Calu3 (cell line): Measurements from ENCODE around the gene TNNI2. TPM values are rescaled to one million over a fixed set of nuclear protein-coding genes. Genes with fewer than 3 reads are reported as not detected.

Experiments
- BruUV-seq: library from RNA; stranded (reverse); fragments of 400-500 nt; replicated peaks from 2 replicates; lab custom pipeline; 2021; lab: Mats Ljungman, UMichigan
- CTCF ChIA-PET: fragments of 300-600 bp; sonication (Branson Sonifier 250); formaldehyde crosslinking; loops from one replicate; lab custom pipeline; 2022; ENCODE audit warnings: antibody characterized with exemption; lab: Charles Lee
- DNase-seq: peaks from one replicate; pipeline ENCODE4 v3.0.0; 2022
- H3K27ac Mint-ChIP-seq: one replicate; pipeline ENCODE4 v1.8.0; 2022; ENCODE audit warnings: mixed read lengths; ENCODE audit not compliant: unreplicated experiment
- H3K27me3 Mint-ChIP-seq: one replicate; pipeline ENCODE4 v1.8.0; 2022; ENCODE audit warnings: mixed read lengths; ENCODE audit not compliant: unreplicated experiment
- H3K36me3 Mint-ChIP-seq: one replicate; pipeline ENCODE4 v1.8.0; 2022; ENCODE audit warnings: mild to moderate bottlenecking, moderate library complexity, mixed read lengths; ENCODE audit not compliant: insufficient read depth, unreplicated experiment
- H3K4me1 Mint-ChIP-seq: one replicate; pipeline ENCODE4 v1.8.0; 2022; ENCODE audit warnings: mild to moderate bottlenecking, low read depth, mixed read lengths; ENCODE audit not compliant: unreplicated experiment
- H3K4me3 Mint-ChIP-seq: one replicate; pipeline ENCODE4 v1.8.0; 2022; ENCODE audit warnings: mild to moderate bottlenecking, low read depth, moderate library complexity, mixed read lengths; ENCODE audit not compliant: unreplicated experiment
- H3K9me3 Mint-ChIP-seq: one replicate; pipeline ENCODE4 v1.8.0; 2022; ENCODE audit warnings: low read depth, mixed read lengths; ENCODE audit not compliant: unreplicated experiment
- CTCF ChIP-seq: fragments of 200-600 bp; IDR thresholded peaks from one replicate; pipeline ENCODE4 v1.8.0; 2022; ENCODE audit warnings: antibody characterized with exemption; ENCODE audit not compliant: unreplicated experiment
- intact Hi-C: fragments of 100-400 bp; cut with micrococcal nuclease; formaldehyde crosslinking; loops from one replicate; pipeline ENCODE4 v1.10.0; 2022; ENCODE audit not compliant: unreplicated experiment
- total RNA-seq: library from RNA; stranded (reverse); gene quantifications from 2 replicates; pipeline ENCODE4 v1.2.3, GENCODE V29; 2022

The TNNI2 gene
- total RNA-seq, 1 experiment from 2014 or later = 1.3 TPM

GRCh38 chr11:1866226-1866625 lies 27.4 kb downstream of the TNNI2 start:
- Mint-ChIP-seq H3K9me3 (no peaks in the 10 kb centered on the region), H3K27ac (no peak overlapping the region), H3K4me3 (no peak overlapping the region), H3K27me3 (peaks cover 31% of the 10 kb centered on the region), H3K4me1 (peaks cover 19% of the 10 kb centered on the region), H3K36me3 (no peaks in the 10 kb centered on the region)
- BruUV-seq = no TSS peak
- TF ChIP-seq CTCF = no peak
- no peak for DNase-seq
- CTCF ChIA-PET = no interaction called here
- intact Hi-C loops = no loop called here

- no peak for DNase-seq
- Mint-ChIP-seq H3K4me1 (peaks cover 19% of the 10 kb centered on the region), H3K4me3 (no peak overlapping the region), H3K27me3 (peaks cover 37% of the 10 kb centered on the region), H3K9me3 (no peaks in the 10 kb centered on the region), H3K27ac (no peak overlapping the region), H3K36me3 (no peaks in the 10 kb centered on the region)
- CTCF ChIA-PET = no interaction called here
- TF ChIP-seq CTCF = no peak
- BruUV-seq = no TSS peak
- intact Hi-C loops = no loop called here
Observed at GRCh38 chr11:1866776-1867175, 28.0 kb downstream of the TNNI2 start.

GRCh38 chr11:1867381-1867780 lies 28.6 kb downstream of the TNNI2 start:
- BruUV-seq = no TSS peak
- no peak overlapping the region for H3K27ac Mint-ChIP-seq

GRCh38 chr11:1868056-1868635 lies 29.4 kb downstream of the TNNI2 start:
- Mint-ChIP-seq H3K36me3 (no peaks in the 10 kb centered on the region), H3K27me3 (peaks cover 50% of the 10 kb centered on the region), H3K4me1 (peaks cover 14% of the 10 kb centered on the region), H3K27ac (no peak overlapping the region), H3K9me3 (no peaks in the 10 kb centered on the region), H3K4me3 (no peak overlapping the region)
- CTCF ChIA-PET = no interaction called here
- TF ChIP-seq CTCF = no peak
- intact Hi-C loops = no loop called here
- DNase-seq = no peak
- no TSS peak for BruUV-seq

More at GRCh38 chr11:1867381-1867780, 28.6 kb downstream of the TNNI2 start:
- Mint-ChIP-seq H3K27me3 (peaks cover 43% of the 10 kb centered on the region), H3K36me3 (no peaks in the 10 kb centered on the region), H3K4me3 (no peak overlapping the region), H3K9me3 (no peaks in the 10 kb centered on the region), H3K4me1 (peaks cover 19% of the 10 kb centered on the region)
- CTCF ChIA-PET = interaction anchor here (0.5 kb wide), 1 partner anchor 289 kb away, joined by 3 read pairs; no protein-coding TSS in a partner anchor
- no peak for DNase-seq
- TF ChIP-seq CTCF = no peak
- intact Hi-C loops = no loop called here
